ENCODE measurements around the gene FAM200C. TPM values are rescaled to one million over a fixed set of nuclear protein-coding genes. Genes with fewer than 3 reads are reported as not detected.
A peak's percentile ranks its signal among the peaks of the same experiment; 100 is the strongest.

The FAM200C gene
- total RNA-seq, 2 donors from 2014 or later: 2.4 to 2.7 TPM

GRCh38 chr5:160398806-160399205 lies 1.0 kb downstream of the FAM200C start:
- 96% methylated on average over 3 of the region's 4 CpGs; no CpG with 5 or more reads in 1 of the 2 experiments for WGBS, 2 experiments (ENCODE audit: insufficient coverage in 1 of 2, insufficient read length in 1 of 2)
- peak overlapping the region; percentile 71 for H3K4me3 Mint-ChIP-seq
- H3K27me3 Mint-ChIP-seq (ENCODE audit: insufficient read depth): no peaks in the 10 kb centered on the region
- Histone ChIP-seq H3K4me1 (ENCODE audit: control insufficient read depth, insufficient read depth, low read length) (no peaks in the 10 kb centered on the region), H3K9me3 (ENCODE audit: control insufficient read depth, low read length) (no peaks in the 10 kb centered on the region), H3K27ac (ENCODE audit: low read depth, low read length) (no peak overlapping the region), H3K4me3 (ENCODE audit: low read length) (peak overlapping the region; percentile 80), H3K9ac (ENCODE audit: extremely low read depth, low read length, poor library complexity, severe bottlenecking) (peak overlapping the region; percentile 92), H3K36me3 (ENCODE audit: control insufficient read depth, insufficient read depth, low read length) (peaks cover 28% of the 10 kb centered on the region), H3K27me3 (ENCODE audit: control insufficient read depth, insufficient read depth, low read length, poor library complexity, severe bottlenecking) (no peaks in the 10 kb centered on the region)
- peaks cover 9% of the 10 kb centered on the region for H3K4me1 Mint-ChIP-seq
- no peak for DNase-seq
- no peaks in the 10 kb centered on the region for H3K9me3 Mint-ChIP-seq
- H3K27ac Mint-ChIP-seq: no peak overlapping the region
- TF ChIP-seq, protein P1, sequence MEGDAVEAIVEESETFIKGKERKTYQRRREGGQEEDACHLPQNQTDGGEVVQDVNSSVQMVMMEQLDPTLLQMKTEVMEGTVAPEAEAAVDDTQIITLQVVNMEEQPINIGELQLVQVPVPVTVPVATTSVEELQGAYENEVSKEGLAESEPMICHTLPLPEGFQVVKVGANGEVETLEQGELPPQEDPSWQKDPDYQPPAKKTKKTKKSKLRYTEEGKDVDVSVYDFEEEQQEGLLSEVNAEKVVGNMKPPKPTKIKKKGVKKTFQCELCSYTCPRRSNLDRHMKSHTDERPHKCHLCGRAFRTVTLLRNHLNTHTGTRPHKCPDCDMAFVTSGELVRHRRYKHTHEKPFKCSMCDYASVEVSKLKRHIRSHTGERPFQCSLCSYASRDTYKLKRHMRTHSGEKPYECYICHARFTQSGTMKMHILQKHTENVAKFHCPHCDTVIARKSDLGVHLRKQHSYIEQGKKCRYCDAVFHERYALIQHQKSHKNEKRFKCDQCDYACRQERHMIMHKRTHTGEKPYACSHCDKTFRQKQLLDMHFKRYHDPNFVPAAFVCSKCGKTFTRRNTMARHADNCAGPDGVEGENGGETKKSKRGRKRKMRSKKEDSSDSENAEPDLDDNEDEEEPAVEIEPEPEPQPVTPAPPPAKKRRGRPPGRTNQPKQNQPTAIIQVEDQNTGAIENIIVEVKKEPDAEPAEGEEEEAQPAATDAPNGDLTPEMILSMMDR (conservative IDR thresholded peaks at IDR 0.05): no peak
- H3K36me3 Mint-ChIP-seq (ENCODE audit: low read depth): peaks cover 18% of the 10 kb centered on the region

- H3K36me3 ChIP-seq (ENCODE audit: control insufficient read depth, insufficient read depth, low read length): peaks cover 18% of the 10 kb centered on the region
- no CpG with 5 or more reads among the region's 1 CpG for WGBS, 2 experiments (ENCODE audit: insufficient coverage in 1 of 2, insufficient read length in 1 of 2)
- Mint-ChIP-seq H3K4me1 (peaks cover 9% of the 10 kb centered on the region), H3K9me3 (no peaks in the 10 kb centered on the region), H3K36me3 (ENCODE audit: low read depth) (peaks cover 8% of the 10 kb centered on the region), H3K27ac (no peak overlapping the region), H3K27me3 (ENCODE audit: insufficient read depth) (no peaks in the 10 kb centered on the region), H3K4me3 (no peak overlapping the region)
- H3K27ac ChIP-seq (ENCODE audit: low read depth, low read length): no peak overlapping the region
- no peak for DNase-seq
- H3K9ac ChIP-seq (ENCODE audit: extremely low read depth, low read length, poor library complexity, severe bottlenecking): no peak overlapping the region
- H3K4me3 ChIP-seq (ENCODE audit: low read length): no peak overlapping the region
- TF ChIP-seq, protein P1 (conservative IDR thresholded peaks at IDR 0.05): no peak
- no peaks in the 10 kb centered on the region for H3K27me3 ChIP-seq (ENCODE audit: control insufficient read depth, insufficient read depth, low read length, poor library complexity, severe bottlenecking)
- no peaks in the 10 kb centered on the region for H3K4me1 ChIP-seq (ENCODE audit: control insufficient read depth, insufficient read depth, low read length)
- no peaks in the 10 kb centered on the region for H3K9me3 ChIP-seq (ENCODE audit: control insufficient read depth, low read length)
Measured at GRCh38 chr5:160397492-160397891, 2.4 kb downstream of the FAM200C start.

DNA sequence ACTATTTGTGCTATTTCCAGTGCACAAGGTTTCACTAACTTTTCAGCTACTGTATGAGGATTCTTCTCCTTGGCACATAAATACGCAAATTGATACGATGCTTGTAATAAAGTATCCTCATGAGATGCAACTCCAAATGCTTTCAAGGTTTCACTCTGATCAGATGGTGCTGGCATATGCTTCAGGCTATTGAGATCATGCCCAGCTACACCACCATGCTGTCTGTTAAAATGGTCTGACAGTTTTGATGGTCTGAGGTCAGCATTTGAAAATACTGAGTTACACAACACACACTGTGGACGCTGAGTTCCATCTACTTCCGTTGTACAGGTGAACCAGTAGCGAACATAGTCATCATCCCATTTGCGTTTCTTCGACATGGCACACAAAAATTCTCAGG lies 4.7 kb downstream of the FAM200C start:
- Histone ChIP-seq H3K9ac (ENCODE audit: extremely low read depth, low read length, poor library complexity, severe bottlenecking) (no peak overlapping the region), H3K9me3 (ENCODE audit: control insufficient read depth, low read length) (no peaks in the 10 kb centered on the region), H3K4me1 (ENCODE audit: control insufficient read depth, insufficient read depth, low read length) (no peaks in the 10 kb centered on the region), H3K27me3 (ENCODE audit: control insufficient read depth, insufficient read depth, low read length, poor library complexity, severe bottlenecking) (no peaks in the 10 kb centered on the region), H3K36me3 (ENCODE audit: control insufficient read depth, insufficient read depth, low read length) (no peaks in the 10 kb centered on the region), H3K4me3 (ENCODE audit: low read length) (no peak overlapping the region), H3K27ac (ENCODE audit: low read depth, low read length) (no peak overlapping the region)
- Mint-ChIP-seq H3K36me3 (ENCODE audit: low read depth) (no peaks in the 10 kb centered on the region), H3K27me3 (ENCODE audit: insufficient read depth) (no peaks in the 10 kb centered on the region), H3K4me1 (peaks cover 5% of the 10 kb centered on the region), H3K4me3 (no peak overlapping the region), H3K9me3 (peaks cover 3% of the 10 kb centered on the region), H3K27ac (no peak overlapping the region)
- DNase-seq: no peak
- TF ChIP-seq, protein P1 (conservative IDR thresholded peaks at IDR 0.05): no peak
- WGBS, 2 experiments (ENCODE audit: insufficient coverage in 1 of 2, insufficient read length in 1 of 2): 96 to 98% methylated on average over 4 to 7 of the region's 7 CpGs

Data from endodermal cell (in vitro differentiated cells).